RPMI7951 (cell line): ENCODE results near the gene SYT1. TPM values are rescaled to one million over a fixed set of nuclear protein-coding genes. Genes with fewer than 3 reads are reported as not detected.
"Not testable (repeated sequence)": the region's sequence is repeated elsewhere in the genome, so short reads cannot be mapped to it uniquely, and the experiment has no call there.

Experiments
- DNase-seq: peaks from one replicate; pipeline ENCODE4 v3.0.0-alpha.2; 2012; ENCODE audit warnings: low read depth
- total RNA-seq: library from RNA; depleted of rRNA; stranded (reverse); fragments of >200 nt; shearing (Covaris generic); gene quantifications from 2 replicates; pipeline ENCODE4 v1.2.3, GENCODE V29; 2014

SYT1 gene
- total RNA-seq, 1 experiment from 2014 or later = 5.9 TPM

DNA sequence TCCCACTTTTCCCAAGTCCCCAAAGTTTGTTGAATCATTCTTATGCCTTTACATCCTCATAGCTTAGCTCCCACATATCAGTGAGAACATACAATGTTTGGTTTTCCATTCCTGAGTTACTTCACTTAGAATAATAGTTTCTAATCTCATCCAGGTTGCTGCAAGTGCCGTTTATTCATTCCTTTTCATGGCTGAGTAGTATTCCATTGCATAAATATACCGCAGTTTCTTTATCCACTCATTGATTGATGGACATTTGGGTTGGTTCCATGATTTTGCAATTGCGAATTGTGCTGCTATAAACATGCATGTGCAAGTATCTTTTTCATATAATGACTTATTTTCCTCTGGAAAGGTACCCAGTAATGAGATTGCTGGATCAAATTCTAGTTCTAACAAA, 345.8 kb downstream of the SYT1 start:
- not testable (repeated sequence) for DNase-seq

DNA sequence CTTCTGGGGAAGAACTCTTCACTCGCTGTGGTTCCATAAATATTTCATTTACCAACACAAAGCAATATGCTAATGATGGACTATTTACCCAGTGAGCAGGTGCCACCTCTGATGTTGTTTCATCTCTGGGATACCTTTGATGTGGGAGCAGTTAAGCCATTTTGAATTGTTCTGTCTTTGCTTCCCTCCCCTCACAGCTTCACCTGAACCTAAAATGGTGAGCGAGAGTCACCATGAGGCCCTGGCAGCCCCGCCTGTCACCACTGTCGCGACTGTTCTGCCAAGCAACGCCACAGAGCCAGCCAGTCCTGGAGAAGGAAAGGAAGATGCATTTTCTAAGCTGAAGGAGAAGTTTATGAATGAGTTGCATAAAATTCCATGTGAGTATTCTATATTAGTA, 352.7 kb downstream of the SYT1 start:
- no peak for DNase-seq

DNA sequence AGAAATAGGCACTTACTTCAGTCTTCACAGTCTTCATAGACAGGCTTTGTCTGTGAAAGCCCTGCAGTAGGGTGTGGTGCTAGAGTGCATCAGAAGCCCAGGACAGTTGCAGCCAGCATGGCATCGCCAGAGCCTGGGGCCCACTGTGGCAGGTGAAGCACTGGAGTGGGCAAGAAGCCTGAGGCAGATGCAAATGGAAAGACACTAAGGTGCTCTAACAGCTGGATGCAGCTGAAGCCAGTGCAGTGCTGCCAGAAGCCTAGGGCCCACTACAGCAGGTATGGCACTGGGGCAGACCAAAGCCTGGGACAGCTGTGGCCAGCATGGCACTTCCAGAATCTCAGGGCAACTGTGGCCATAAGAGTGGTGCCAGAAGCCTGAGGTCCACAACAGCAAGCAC, 358.6 kb downstream of the SYT1 start:
- DNase-seq = no peak

DNA sequence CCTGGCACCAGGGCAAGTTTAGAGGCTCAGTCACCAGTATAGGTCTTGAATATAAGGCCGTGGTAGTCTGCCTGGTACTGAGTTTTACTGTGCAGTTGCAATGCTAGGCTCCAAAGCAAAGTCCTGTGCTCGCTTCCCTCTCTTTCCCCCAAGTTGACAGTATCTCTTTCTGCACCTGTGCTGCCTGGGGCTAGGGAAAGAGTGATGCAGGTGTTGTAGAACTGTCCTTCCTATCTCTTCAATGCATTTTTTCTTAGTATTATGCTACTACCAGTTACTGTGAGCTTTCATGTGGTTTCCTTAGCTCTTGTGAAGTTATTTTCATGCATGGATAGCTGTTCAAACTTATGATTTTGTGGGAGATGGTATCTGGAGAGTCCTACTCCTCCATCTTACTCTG, 359.2 kb downstream of the SYT1 start:
- no peak for DNase-seq

DNA sequence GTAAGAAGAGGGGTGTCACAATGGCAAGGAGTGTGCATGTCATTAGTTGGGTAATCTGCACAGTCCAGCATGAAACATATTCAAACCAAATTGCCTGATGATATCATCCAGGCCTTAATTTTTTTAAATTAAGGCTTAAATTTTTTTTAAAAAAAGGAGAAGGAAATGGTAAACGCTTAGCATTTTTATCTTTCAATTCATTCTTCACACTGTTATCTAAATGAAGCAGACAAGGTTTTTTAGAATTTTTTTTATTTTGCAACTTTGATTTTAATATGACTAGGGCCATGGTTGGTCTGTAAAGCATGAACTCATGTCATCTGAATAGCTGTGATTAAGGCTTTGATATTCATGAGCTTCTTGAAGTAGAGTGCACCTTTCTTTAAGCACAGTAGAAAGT, 362.5 kb downstream of the SYT1 start:
- no peak for DNase-seq

DNA sequence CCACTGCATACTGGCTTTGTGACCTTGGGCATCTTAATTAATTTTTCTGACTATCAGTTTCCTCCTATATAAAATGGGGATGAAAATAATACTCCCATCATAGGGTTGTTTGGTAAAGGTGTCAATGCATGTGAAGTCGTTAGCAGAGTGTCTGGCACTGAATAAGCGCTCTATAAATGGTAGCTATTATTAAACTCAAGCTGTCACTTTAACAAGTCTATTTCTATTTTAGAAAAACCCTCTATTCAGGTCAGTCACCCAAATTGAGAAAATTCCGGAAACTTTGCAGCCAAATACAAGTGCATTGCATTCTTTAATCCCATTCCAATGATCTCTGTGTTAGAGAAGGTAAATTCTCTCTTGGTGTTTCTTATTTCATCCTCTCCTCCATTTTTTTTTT, 363.1 kb downstream of the SYT1 start:
- no peak for DNase-seq

DNA sequence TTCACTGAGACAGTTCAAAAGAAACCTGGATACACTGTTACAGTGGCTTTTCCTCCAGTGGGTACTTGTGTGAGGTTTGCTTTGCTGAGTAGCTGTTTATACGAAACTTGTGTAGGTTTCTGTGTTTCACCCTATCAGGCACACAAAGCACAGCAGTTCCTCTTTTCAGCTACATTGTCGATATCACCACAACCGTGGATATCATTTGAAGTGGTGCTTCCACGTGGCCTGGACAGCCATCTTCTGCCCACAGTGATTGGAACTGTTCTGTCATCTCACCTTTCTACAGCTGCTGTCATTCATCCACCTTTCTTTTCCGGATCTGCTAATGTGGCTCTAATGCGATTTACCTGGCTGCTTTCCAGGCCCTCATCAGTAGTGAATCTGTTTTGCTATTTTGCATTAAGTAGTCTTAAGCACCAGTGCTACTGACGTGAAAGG, 368.8 kb downstream of the SYT1 start:
- DNase-seq = no peak

DNA sequence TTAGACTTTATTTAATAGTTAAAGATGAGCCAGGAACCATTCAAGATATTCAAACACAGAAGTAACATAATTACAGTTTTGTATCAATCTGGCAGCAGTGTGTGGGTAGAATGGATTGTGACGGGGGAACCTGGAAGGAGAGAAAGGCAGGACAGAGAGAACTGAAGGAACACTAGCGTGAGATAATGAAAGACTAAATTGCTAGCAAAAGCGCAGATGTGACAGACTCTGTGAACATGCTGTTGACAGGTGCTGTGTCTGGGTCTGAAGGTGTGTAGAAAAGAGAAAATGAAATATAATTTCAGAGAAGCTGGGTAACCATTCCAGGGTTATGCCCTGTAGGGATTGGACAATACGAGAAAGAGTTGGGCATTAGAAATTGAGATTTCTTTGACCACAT, 372.3 kb downstream of the SYT1 start:
- DNase-seq = no peak

DNA sequence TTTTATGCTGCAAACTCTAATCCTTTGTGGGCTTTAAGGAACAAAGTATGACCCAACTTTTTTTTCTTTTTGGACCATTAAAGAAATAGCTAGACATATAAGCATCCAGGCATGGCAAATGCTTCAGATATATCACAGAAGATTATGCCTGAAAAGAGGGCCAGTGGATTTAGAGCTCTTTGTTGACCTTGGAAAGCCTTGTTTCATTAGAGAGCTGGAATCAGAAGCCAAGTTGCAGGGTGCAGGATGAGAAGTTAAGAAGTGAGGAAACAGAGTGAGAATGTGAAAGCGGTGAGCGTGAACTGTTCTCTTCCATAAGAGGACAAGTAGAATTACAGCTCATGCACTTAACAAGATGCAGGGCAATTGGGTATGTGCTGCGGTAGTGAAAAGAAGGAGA, 373.7 kb downstream of the SYT1 start:
- no peak for DNase-seq

DNA sequence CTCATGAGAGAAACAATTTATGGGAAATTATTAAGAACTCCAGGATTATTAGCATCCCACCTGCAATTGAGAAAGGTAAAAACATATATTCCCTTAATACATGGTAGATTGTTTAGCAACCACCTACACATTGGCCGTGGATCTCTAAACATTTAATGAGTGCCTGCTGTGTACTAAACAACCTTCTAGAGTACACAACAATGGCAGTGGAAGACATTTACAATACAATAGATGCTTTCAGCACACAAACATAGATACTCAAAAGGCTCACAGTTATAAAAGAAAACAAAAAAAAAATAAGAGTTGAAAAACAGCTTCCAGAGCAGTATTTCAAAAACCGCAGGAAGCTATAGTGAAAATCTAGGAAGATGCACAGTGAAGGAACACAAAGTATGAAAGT, 382.9 kb downstream of the SYT1 start:
- DNase-seq = no peak

DNA sequence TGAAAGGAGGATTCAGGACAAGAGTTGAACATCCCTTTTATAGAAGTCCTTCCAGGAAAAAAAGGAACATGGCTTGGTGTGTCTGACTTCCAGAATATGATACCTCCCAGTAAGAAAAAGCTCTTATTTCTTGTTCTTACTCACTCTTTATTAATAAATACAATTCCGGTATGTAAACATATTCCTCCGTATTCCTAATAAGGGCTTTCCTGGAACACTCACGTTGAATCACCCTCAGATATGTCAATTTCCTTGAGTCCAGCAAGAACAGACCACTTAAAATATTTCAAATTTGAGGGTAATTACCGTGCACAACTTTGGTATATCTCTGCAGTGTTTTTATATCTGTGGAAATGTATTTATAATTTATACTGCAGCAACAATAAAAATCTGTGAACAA, 385.6 kb downstream of the SYT1 start:
- DNase-seq = no peak

DNA sequence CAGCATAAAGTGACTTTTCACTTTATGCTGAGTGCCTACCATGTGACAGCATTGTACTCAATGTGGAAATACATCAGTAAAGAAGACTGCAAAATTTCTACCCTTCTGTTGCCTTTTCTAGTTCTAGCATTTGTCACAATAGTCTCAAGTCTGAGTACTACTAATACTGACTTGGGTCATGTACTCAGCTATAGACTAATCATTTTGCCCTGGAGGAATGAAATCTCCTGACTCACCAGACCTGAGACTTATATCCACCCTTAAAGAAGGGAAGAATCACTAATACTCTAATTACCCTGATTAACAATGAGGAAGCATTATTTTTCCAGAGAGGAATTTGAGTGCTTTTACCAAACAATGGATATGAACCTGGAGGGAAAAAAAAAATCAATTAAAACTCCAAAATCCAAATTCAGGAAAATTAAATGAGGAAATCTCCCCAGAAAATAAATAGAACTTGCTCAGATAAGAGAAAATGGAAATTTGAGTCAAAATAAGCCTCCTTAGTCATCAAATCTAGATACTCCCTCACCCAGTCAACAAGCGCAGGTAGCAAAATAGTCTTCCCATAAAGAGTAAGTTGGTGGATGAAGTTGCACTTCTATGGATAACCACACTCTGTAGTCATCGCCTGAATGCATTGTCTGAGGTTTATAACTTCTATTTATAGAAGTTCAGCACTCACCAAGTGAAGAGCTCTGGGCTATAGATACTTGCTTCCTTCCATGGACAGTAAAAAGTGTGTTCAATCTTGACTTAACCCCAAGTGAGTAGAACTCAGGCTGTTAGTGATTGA, 386.6 kb downstream of the SYT1 start:
- peak; percentile 43 for DNase-seq

DNA sequence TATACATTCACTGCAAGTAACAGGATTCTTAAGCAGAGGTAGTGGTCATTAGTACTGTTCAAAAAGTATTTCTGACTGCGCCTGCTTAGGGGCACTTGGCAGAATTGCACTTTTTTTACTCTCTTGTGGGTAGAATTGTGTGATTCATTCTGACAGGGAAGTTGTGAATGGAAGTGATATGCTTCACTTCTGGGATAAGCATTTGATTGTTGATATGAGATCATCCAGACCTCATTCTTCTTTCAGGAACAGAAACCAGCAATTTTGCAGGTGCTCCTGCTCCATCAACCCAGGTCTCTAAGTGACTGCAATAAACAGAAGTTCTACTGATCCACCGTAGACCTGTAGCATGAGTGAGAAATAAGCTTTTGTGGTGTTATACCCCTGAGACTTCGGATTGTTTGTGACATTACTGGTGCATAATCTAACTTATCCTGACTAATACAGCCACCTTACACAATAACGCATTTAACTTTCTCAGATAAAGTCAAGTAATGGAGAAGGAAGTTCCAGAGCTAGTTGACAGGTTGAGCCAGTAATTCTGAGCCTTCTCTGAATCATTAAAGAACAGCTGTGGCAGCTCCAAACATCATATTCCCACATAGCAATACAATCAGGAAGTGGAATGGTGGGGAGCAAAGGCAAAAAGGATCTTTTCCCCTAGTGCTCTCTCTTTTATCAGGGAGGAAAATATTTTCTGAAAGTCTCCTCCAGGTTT, 387.9 kb downstream of the SYT1 start:
- peak; percentile 16 for DNase-seq

DNA sequence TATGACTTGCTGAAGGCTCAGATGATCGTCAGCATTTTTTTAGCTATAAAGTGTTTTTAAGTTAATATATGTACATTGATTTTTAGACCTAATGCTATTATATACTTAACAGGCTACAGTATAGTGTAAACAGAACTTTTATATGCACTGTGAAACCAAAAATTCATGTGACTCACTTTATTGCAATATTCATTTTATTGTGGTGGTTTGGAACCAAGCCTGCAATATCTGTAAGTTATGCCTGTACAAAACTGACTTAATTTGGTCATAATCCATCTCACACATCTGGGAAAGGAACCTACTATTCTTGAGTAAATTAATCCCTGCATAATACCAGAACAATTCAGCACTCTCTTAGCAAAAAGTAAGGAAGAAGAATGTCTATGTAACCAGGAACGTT, 390.7 kb downstream of the SYT1 start:
- DNase-seq = no peak

DNA sequence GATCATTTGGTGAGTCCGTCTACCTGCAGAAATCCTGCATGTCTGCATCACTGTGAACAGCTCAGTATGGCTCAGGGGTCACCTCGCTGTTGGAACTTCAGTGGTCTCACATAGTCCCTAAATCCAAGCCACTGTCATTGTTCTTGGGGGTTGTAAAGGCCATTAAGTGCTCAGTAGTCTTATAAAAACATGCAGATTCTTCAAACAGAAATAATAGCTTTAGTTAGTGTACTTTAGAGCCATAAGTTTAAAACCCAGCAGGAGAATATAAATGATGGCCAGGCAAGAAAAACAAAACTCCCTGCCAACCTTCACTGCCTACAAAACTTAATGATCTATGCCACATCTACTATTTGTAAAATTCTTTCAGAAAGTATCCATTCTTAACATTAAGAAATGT, 396.3 kb downstream of the SYT1 start:
- no peak for DNase-seq

DNA sequence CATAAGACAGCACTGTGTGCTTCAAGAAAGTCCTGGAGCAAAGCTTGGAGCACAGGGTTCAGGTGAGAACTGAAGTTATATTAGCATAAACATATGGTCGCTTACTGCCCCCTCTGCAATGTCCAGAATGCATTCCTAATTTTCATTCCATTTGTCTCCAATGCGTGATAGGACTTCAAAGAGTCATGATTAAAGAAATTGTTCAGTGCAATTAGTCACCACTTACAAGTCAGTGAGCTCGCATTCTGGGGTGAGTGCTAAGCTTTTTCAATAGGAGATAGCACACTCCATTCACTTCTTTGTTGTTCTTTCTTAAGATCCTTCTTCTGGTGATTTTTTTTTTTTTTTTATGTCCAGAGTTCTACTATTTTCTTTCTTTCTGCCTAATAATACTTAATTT, 398.4 kb downstream of the SYT1 start:
- peak; percentile 39 for DNase-seq

DNA sequence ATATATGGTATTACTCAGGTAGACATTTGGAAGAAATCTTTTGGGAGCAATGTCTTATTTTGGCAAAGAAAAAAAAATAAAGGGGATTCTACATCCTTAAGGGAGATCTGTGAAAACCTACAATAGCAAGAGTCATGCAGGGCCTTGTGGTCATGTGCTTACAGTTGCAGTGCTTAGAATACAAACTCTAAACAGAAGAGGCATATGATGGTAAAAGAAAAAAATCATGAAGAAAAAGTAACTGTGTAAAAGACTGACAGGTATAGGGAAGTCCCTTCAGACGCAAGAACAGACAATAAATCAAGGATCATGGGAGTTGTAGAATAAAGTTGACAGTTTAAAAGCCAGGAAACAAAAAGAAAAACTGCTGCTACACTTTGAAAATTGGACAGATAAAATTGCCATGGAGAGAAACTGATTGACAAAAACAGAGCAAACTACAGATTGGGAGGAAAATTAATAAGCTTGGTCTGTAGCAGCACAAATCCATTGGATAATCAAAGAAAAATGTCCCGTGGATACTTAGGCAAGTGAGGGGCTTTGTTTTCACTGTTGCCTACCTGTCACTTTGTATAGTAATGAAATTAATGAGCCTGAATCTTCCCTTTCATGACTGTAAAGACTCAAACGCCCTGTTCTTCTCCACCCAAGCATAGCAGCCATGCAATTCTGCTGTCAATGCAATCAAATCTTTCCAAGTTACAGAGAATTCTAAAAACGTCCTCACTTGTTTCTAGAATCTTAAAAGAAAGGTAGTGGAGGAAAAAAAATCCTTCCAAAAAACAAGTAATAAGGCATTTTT, 402.0 kb downstream of the SYT1 start:
- DNase-seq = no peak

DNA sequence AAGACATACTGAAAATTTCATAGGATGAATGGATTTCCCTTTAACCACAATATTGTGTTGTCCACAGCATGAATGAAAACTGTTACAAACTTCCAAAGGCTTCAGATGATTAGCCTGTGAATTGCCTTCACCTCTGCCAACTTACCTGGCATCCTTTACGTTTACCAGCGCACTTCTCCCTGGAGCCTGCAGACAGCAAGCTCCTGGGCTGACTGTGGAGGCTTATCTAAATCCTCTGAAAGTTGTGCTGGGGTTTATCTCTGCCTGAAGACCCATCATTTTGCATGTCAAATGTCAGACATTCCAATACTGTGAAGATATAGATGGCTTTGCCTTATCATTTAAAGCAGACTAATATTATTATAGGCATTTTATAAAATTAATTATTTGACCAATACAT, 403.0 kb downstream of the SYT1 start:
- no peak for DNase-seq

DNA sequence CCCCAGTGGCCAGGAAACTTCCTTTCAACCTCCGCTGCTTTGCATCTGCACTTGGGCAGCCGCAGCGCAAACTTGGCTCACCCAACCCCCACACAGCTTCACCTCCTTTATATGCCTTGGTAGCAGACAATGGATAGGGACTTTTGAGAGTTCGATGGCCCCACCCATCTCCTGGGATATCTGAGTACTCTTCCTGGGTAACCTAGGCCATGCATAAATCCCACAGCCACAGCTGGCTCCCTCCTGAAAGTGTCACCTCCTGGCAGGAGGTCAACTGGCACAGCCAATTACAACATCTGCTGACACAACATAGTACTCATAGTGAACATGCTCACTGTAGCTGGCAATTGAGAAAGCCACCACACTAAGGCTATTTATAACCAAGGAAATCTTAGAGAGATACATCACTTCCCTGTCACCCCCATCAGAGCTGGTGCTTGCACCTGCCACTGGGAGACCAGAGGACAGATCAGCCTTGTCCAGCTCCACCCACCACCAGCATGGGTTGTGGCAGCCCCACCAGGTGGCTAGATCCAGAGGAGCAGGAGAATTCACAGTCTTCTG, 410.0 kb downstream of the SYT1 start:
- peak; percentile 37 for DNase-seq

DNA sequence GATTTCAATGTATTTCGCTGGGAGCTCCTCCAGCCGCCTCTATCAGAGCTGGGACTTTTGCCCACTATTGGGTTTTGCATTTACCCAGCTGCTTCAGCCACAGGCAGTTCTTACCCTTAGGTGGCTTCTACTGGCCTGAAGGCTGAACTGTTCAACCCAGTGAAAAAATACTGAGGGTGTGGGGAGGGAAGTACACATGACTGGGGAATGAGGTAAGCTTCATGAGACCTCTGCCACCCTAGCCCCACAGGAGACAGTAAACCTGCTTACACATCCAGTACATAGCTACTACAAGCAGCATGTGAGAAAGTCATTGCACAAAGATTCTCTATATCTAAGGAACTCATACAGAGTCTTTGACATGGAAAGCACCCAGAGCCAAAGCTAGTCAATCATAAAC, 411.1 kb downstream of the SYT1 start:
- DNase-seq = no peak

DNA sequence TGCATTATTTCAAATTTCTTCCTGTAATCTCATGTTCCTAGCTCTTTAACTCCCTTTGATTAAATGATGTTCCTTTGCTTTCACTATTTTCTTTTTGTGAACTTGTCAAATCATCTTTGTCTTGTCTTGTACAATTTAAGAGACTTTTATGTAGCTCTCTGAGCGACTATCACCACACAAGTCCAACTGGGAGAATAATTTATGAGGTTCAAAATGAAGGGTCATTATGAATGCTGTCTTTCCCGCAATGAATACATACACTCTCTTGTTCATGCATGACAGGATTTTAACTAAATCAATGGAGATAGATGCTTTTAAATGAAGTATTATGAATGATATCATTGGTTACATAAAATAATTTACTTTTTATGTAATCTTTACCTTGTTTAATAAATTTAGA, 418.8 kb downstream of the SYT1 start:
- DNase-seq = no peak

DNA sequence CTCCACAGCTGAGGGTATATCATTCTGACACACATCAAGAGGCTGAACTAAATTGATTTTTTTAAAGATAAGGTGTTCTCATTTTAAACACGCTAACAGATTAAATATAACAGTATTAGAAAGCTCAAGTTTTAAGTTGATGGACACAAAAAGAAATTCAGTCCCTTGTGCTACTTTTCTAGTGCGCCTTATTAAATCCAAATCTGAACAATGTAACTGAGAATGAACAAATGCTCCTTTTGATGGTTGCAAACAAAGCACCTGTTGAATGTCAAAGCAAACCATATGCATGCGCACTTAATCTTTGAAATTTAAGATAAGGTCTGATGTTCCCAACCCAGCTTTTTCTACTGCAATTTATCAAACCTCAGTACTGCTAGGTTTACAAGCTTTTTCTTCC, 424.3 kb downstream of the SYT1 start:
- no peak for DNase-seq
